Fibroblast of mammary gland (primary cell): ENCODE results near the gene CXCR4.

Source experiments
- DNase-seq: peaks from one replicate; pipeline ENCODE4 v3.0.0-alpha.2; 2010; ENCODE audit warnings: low read depth
- H3K4me3 ChIP-seq: 2 replicates; pipeline ENCODE4 v1.5.1; 2011; ENCODE audit warnings: low read depth, mild to moderate bottlenecking, low read length, moderate library complexity; ENCODE audit not compliant: control insufficient read depth
- CTCF ChIP-seq: conservative IDR thresholded peaks from 2 replicates; pipeline ENCODE4 v1.5.1; 2011; ENCODE audit warnings: low read depth, low read length, inconsistent platforms; ENCODE audit not compliant: control insufficient read depth, insufficient read depth

The CXCR4 gene

GRCh38 chr2:136132825-136133155 lies 14.8 kb upstream of the CXCR4 start:
- no peak overlapping the region for H3K4me3 ChIP-seq
- DNase-seq = no peak
- TF ChIP-seq CTCF = no peak

- no peak for DNase-seq
- no peak overlapping the region for H3K4me3 ChIP-seq
- no peak for TF ChIP-seq CTCF
Observed at GRCh38 chr2:136131961-136132824, 14.2 kb upstream of the CXCR4 start.

GRCh38 chr2:136131484-136131960 lies 13.6 kb upstream of the CXCR4 start:
- H3K4me3 ChIP-seq = no peak overlapping the region
- DNase-seq = no peak

GRCh38 chr2:136130511-136130910 lies 12.6 kb upstream of the CXCR4 start:
- no peak for TF ChIP-seq CTCF
- H3K4me3 ChIP-seq = no peak overlapping the region
- DNase-seq = no peak

More at GRCh38 chr2:136131484-136131960, 13.6 kb upstream of the CXCR4 start:
- TF ChIP-seq CTCF = no peak

GRCh38 chr2:136130045-136130444 lies 12.1 kb upstream of the CXCR4 start:
- TF ChIP-seq CTCF = no peak
- no peak overlapping the region for H3K4me3 ChIP-seq
- no peak for DNase-seq

- no peak overlapping the region for H3K4me3 ChIP-seq
- no peak for TF ChIP-seq CTCF
- DNase-seq = no peak
Observed at GRCh38 chr2:136129601-136130000, 11.7 kb upstream of the CXCR4 start.
